ENCODE data around the gene PRKAA1. TPM values are rescaled to one million over a fixed set of nuclear protein-coding genes. Genes with fewer than 3 reads are reported as not detected.

Gene PRKAA1
- polyA plus RNA-seq: 10 to 100 TPM; 17.8 to 38.2 (median 31.5) TPM

DNA sequence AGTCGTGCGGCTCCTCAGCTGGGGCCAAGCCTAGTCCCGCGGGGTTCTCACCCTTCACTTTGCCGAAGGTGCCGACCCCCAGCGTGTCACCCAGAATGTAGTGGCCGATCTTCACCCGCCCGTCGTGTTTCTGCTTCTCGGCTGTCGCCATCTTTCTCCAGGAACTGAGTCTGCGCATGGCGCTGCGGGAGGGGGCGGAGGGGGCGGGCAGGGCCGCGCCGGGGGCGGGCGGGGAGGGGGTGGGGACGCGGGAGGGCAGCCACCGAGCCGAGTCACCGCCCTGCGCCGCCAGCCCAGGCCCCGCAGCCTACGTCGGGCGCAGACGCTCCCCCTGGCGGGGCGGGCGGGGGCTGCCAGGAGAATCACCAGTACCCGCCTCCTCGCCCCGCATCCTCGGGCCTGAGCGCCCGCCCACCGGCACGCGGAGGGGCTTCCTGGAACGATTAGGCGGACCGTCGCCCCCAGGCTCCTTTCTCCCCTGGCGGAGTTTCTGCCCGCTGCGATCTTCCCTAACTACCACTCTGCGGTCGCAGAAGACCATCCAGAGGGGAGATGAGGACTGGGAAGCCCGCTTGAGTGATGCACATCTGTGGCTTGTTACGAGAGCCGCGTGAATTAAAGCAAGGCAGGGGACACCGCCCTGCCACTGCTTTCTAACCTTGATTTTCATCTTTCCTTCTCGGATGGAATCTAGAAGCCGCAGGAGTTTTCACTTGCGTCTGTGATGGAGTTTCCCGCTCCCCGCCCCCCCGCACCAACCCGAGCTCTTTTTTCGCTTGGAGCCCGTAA is at the start of gene PRKAA1:
TSS of gene PRKAA1 (minus strand) at position 363 of the 789 bp plus-strand sequence. CDS start at position 178, 185 bp downstream.
- 0 to 1% (median 0%) methylated on average over 42 to 70 of the region's 70 CpGs for WGBS, 3 donors
- peak within 1 kb of the TSS; percentile 79 for H3K27ac ChIP-seq (ENCODE audit: low read depth, low read length)

DNA sequence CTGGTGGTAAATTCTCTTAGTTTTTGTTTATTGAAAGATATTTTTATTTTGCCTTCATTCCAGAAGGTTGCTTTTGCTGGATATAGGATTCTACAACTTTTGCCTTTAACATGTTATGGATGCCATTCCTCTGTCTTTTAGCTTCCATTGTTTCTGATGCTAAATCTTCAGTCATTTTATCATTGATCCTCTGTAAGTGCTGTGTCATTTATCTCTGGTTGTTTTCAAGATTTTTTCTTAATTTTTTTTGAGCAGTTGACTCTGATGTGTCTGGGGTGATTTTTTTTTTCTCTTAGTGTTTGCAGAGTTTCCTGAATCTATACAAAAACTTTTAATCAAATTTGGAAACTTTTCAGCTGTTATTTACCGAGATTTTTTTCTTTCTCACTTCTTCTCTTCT is 49.4 kb upstream of the PRKAA1 start:
- H3K27ac ChIP-seq (ENCODE audit: low read depth, low read length): no peak overlapping the region
- 91 to 95% (median 93%) methylated on average over 1 of the region's 1 CpG for WGBS, 3 donors

DNA sequence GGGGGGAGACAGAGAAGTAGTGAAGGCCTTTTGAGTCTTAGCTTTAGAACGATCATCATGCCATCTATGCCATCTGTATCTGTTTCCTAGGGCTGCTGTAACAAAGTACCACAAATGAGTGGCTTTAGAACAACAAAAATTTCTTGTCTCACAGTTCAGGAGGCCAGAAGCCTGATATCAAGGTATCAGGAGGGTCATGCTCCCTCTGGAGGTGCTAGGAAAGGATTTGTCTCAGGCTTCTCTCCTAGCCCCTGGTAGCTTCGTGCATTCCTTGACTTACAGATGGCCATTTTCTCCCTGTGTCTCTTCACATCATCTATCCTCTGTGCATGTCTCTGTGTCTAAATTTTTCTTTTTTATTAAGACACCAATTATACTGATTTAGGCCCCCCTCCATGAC is 48.2 kb upstream of the PRKAA1 start:
- 87 to 100% (median 89%) methylated on average over 2 of the region's 2 CpGs for WGBS, 3 donors
- no peak overlapping the region for H3K27ac ChIP-seq (ENCODE audit: low read depth, low read length)

- 87 to 97% (median 91%) methylated on average over 4 of the region's 4 CpGs for WGBS, 3 donors
- H3K27ac ChIP-seq (ENCODE audit: low read depth, low read length): no peak overlapping the region
Measured at GRCh38 chr5:40844565-40844964, 46.4 kb upstream of the PRKAA1 start.

DNA sequence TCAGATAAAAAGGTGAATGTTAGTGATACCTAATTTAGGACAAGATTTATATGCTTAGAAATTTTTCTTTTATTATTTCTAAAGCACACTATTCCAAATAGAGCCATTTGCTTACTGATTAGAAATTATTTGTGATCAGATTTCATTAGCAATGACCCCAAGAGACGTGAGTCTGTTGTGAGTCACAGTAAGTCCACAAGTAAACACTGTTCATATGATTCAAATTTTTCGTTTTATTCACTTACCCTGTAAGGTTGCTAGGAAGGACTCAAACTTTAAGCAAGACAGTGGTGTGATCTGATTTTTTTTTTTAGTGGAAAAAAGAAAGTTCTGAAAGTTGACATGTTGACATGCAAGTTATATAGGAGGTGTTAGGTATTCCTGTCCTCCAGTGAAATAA is 44.2 kb upstream of the PRKAA1 start:
- WGBS, 3 donors: 34 to 67% (median 51%) methylated on average over 2 of the region's 2 CpGs

GRCh38 chr5:40841068-40841805 is 43.1 kb upstream of the PRKAA1 start, which contains the start of gene CARD6:
Gene CARD6, plus strand, starts transcription at chr5:40841367. Its CDS starts 16 bp downstream, at chr5:40841383.
- H3K27ac ChIP-seq (ENCODE audit: low read depth, low read length): no peak within 1 kb of the TSS
- WGBS, 3 donors: 14 to 38% (median 15%) methylated on average over 9 of the region's 9 CpGs

More for the DNA sequence above, 44.2 kb upstream of the PRKAA1 start:
- no peak overlapping the region for H3K27ac ChIP-seq (ENCODE audit: low read depth, low read length)

DNA sequence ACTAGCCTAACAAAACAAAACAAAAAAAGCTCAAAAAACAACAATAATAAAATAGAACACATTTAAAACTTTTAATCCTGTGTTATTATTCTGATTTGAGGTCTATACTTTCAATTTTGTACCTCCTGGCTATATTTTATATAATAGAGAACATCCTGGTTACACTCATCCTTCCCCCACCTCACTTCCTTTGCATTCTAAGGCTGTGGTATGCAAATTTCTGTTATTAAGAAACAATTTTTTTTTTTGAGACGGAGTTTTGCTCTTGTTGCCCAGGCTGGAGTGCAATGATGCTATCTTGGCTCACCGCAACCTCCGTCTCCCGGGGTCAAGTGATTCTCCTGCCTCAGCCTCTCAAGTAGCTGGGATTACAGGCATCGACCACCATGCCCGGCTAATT is 39.9 kb upstream of the PRKAA1 start:
- no peak overlapping the region for H3K27ac ChIP-seq (ENCODE audit: low read depth, low read length)
- 74 to 92% (median 84%) methylated on average over 6 of the region's 6 CpGs for WGBS, 3 donors

GRCh38 chr5:40834849-40835787 is 36.9 kb upstream of the PRKAA1 start, which contains the start of gene RPL37:
Gene RPL37, minus strand, starts transcription at chr5:40835222. Its CDS starts 37 bp downstream, at chr5:40835185.
- WGBS, 3 donors: 2 to 4% (median 3%) methylated on average over 61 of the region's 61 CpGs
- H3K27ac ChIP-seq (ENCODE audit: low read depth, low read length): peak within 1 kb of the TSS; percentile 90

GRCh38 chr5:40834391-40834848 is 36.2 kb upstream of the PRKAA1 start:
- WGBS, 3 donors: 0 to 1% (median 1%) methylated on average over 21 of the region's 21 CpGs

DNA sequence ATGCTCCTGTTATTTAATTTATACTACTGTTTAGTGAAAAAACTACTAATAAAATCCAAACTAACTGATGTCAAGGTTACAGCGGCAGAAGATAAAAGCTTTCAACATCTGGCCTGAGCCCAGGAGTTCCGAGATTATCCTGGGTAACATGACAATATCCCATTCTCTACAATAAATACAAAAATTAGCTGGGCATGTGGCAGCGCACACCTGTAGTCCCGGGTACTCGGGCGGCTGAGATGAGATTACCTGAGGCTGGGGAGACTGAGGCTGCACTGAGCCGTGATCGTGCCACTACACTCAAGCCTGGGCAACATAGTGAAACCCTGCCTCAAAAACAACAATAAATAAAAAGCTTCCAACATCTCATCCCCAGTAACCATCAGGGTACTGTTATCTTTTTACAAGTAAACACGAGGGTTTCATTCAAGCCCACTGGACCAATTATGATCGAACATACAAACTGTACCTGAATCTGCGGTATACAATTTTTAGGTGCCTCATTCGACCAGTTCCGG is 35.6 kb upstream of the PRKAA1 start:
- no peak overlapping the region for H3K27ac ChIP-seq (ENCODE audit: low read depth, low read length)
- 20 to 53% (median 42%) methylated on average over 13 of the region's 13 CpGs for WGBS, 3 donors

More at GRCh38 chr5:40834391-40834848, 36.2 kb upstream of the PRKAA1 start:
- H3K27ac ChIP-seq (ENCODE audit: low read depth, low read length): peak overlapping the region; percentile 90

DNA sequence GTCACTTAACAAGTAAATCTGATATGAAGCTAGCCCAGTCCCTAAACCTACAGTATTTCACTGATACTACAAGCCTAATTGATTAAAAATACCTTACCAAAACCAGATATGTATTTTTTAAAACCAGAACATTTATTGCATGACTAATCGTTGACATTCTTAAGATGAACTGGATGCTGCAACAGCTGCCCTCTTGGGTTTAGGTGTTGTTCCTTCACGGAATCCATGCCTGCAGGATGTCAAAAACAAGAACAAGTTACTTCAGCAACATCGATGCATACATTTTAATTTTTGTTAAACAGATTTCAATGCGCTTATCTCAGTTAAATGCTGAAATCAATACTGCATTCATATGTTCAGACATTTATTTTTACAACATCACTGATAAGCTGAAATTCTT is 34.2 kb upstream of the PRKAA1 start:
- no peak overlapping the region for H3K27ac ChIP-seq (ENCODE audit: low read depth, low read length)
- 76 to 82% (median 81%) methylated on average over 4 of the region's 4 CpGs for WGBS, 3 donors

GRCh38 chr5:40831346-40832210 is 33.4 kb upstream of the PRKAA1 start:
- WGBS, 3 donors: 70 to 77% (median 77%) methylated on average over 4 of the region's 4 CpGs
- no peak overlapping the region for H3K27ac ChIP-seq (ENCODE audit: low read depth, low read length)

DNA sequence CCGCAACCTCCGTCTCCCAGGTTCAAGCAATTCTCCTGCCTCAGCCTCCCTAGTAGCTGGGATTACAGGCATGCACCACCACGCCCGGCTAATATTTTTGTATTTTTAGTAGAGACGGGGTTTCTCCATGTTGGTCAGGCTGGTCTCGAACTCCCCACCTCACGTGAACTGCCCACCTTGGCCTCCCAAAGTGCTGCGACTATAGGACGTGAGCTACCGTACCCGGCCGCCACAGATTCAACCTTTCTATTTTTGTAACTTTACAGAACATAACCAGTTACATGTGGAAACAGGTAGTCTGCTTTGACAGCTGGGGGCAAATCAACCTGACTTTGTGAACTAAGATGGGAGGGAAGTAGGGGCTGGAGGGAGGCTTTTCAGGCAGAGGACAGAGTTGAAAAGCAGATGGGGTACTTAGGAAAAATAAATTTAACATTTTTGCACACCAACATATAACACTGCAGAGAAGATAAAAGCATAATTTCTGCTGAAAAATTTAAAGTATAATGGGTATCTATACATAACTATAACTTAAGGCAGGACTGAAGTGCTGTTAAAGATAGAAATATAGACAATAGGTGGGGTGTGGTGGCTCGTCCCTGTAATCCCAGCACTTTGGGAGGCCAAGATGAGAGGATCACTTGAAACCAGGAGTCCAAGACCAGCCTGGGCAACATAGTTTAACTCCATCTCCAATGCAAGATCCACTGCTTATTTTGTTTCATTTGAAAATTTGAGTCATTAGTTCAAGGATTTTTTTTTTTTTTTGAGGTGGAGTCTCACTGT is 31.8 kb upstream of the PRKAA1 start:
- H3K27ac ChIP-seq (ENCODE audit: low read depth, low read length): no peak overlapping the region
- 91 to 97% (median 96%) methylated on average over 13 of the region's 13 CpGs for WGBS, 3 donors

GRCh38 chr5:40828690-40829661 is 30.8 kb upstream of the PRKAA1 start:
- 95 to 97% (median 97%) methylated on average over 3 of the region's 3 CpGs for WGBS, 3 donors
- H3K27ac ChIP-seq (ENCODE audit: low read depth, low read length): no peak overlapping the region

DNA sequence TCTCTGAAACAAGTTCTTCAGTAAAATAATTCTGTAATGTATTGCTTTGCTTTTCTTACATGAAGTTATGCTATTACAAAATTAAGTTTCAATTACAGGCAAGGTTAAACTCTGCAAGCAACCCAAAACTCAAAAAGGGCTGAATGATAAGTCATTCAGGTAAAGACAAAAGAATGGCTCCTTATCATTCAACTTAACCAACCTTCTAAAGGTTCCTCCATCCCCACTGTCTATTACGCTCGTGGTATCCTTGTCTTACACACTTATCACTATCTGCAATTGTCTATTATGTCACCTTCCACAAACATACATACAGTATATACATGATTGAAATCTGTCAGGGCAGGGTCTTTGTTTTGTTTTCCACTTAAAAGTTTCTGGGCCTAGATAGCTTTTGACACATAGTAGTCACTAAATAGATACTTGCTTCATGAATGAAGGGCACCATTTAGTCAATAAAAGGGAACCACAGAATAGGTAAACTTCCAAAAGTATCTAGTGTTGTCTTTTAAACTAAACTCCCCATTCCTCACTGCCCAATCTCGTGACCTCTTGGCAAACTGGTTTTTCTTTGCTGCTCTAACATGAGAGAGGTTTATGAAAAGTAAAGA is 30.0 kb upstream of the PRKAA1 start:
- H3K27ac ChIP-seq (ENCODE audit: low read depth, low read length): no peak overlapping the region
- 84 to 89% (median 88%) methylated on average over 3 of the region's 3 CpGs for WGBS, 3 donors

Data from adipose tissue (tissue), 3 donors.